Activated naive CD4-positive, alpha-beta T cell treated with anti-CD3 and anti-CD28 coated beads, Interleukin-2, amount 10 ng/mL, durations not matched to agents 7 days and 5 days (primary cell): Measurements from ENCODE around the gene SH3GL3.

Experiments
- CTCF ChIA-PET: fragments of 350-600 bp; sonication (Branson Sonifier 250); formaldehyde crosslinking; loops from one replicate; lab custom pipeline; 2021; ENCODE audit warnings: antibody characterized with exemption; lab: Charles Lee
- DNase-seq: peaks from one replicate; pipeline ENCODE4 v3.0.0-alpha.2; 2020
- H3K27ac Mint-ChIP-seq: one replicate; pipeline ENCODE4 v1.8.0; 2021; ENCODE audit warnings: mild to moderate bottlenecking, moderate library complexity, mixed read lengths
- H3K27me3 Mint-ChIP-seq: one replicate; pipeline ENCODE4 v1.8.0; 2021; ENCODE audit warnings: mild to moderate bottlenecking, mixed read lengths
- H3K36me3 Mint-ChIP-seq: one replicate; pipeline ENCODE4 v1.8.0; 2021; ENCODE audit warnings: mixed read lengths
- H3K4me1 Mint-ChIP-seq: one replicate; pipeline ENCODE4 v1.8.0; 2021; ENCODE audit warnings: mixed read lengths
- H3K4me3 Mint-ChIP-seq: one replicate; pipeline ENCODE4 v1.8.0; 2021; ENCODE audit warnings: mild to moderate bottlenecking, moderate library complexity, mixed read lengths
- H3K9me3 Mint-ChIP-seq: one replicate; pipeline ENCODE4 v1.8.0; 2021; ENCODE audit warnings: mixed read lengths

The SH3GL3 gene

DNA sequence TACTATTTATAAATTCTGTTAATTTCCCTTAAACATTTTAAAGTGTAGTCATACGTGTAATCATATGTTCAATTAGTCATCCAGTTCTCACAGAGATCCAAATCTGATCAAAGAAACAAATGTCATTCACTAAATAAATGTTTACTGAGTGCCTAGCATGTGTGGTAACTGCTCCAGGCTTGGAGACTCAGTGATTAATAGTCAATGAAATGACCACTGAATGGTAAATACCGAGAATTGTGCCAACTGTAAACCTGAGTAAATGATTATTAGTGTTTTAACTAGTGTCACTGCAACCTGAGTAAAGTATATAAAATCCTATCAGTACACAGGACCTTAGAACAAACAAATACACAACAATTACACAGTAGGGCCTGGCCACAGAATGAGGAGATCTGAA is 52.3 kb downstream of the SH3GL3 start:
- Mint-ChIP-seq H3K36me3 (no peaks in the 10 kb centered on the region), H3K9me3 (peaks cover 2% of the 10 kb centered on the region), H3K4me3 (no peak overlapping the region), H3K4me1 (no peaks in the 10 kb centered on the region), H3K27me3 (no peaks in the 10 kb centered on the region), H3K27ac (no peak overlapping the region)
- CTCF ChIA-PET, result no interaction called here
- DNase-seq, result no peak

DNA sequence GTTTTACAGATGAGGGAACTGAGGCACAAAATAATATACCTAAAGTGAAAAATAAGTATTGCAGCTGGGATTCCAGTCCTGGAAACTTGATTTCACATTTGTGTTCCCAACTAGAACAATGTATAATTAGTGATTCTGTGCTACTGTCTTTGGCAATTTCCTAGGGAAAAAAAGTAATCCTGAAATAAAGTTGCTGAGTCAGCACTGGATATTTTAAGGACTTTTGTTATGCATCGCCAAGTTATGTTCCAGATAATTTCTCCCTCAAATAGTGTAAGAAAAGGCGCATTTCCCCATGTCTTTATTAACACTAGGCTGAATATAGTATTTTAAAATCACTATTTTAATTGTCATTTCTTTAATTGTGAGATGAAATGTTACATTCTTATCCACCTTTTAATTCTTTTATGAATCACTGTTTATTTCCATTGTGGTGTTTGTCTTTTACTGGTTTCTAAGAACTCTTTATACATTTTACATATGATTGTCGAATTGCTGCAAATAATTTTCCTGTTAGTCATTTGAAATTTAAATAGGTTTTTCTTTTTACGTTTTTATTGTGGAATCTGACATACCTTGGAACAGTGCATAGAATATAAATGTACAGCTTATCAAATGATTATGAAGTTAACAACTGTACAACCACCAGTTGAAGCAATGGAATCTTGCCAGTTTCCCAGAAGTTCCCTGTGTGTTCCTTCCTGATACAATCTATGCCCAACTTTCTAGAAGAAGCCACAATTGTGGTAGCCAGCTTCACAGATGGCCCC is 56.6 kb downstream of the SH3GL3 start:
- Mint-ChIP-seq H3K9me3 (no peaks in the 10 kb centered on the region), H3K4me1 (no peaks in the 10 kb centered on the region), H3K4me3 (no peak overlapping the region), H3K27ac (no peak overlapping the region), H3K27me3 (no peaks in the 10 kb centered on the region), H3K36me3 (no peaks in the 10 kb centered on the region)
- CTCF ChIA-PET, result no interaction called here
- DNase-seq, result no peak

DNA sequence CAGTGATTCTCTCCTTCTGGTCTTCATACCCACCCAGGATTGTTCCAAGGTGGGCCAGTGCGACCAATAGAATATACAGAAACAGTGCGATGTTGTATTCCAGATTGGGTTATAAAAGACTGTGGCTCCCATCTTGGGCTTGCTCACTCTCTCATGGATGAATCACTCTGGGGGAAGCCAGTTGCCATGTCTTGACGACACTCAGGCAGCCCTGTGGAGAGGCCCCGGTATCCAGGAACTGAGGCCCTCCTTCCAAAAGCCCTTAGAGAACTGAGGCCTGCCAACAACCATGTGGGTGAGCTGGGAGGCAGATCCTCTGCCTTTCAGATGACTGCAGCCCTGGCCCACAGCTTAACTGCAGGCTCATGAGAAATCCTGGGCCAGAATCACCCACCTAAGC is 57.2 kb downstream of the SH3GL3 start:
- no peaks in the 10 kb centered on the region for H3K4me1 Mint-ChIP-seq
- H3K27me3 Mint-ChIP-seq, result no peaks in the 10 kb centered on the region
- H3K36me3 Mint-ChIP-seq, result no peaks in the 10 kb centered on the region
- CTCF ChIA-PET, result no interaction called here
- DNase-seq, result no peak
- no peak overlapping the region for H3K4me3 Mint-ChIP-seq
- no peak overlapping the region for H3K27ac Mint-ChIP-seq
- no peaks in the 10 kb centered on the region for H3K9me3 Mint-ChIP-seq

DNA sequence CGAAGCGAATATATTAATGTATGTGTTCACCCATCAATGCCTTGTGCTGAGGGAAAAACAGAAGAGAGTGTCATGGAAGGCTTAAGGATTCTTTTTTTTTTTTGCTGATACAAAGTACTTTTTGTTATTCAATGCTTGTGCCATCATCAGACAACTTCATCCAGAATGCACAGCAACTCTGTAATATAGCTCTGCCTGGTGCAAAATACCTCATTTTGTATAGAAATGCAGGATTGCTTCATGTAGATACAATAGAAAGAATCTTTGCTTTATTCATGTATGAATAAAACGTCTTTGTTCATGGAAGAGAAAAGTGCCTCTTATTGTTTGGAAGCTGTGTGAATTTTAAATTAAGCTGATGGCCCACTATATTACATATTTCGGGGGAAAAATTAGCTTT is 62.9 kb downstream of the SH3GL3 start:
- Mint-ChIP-seq H3K9me3 (no peaks in the 10 kb centered on the region), H3K27ac (no peak overlapping the region), H3K4me3 (no peak overlapping the region), H3K36me3 (no peaks in the 10 kb centered on the region), H3K27me3 (no peaks in the 10 kb centered on the region), H3K4me1 (no peaks in the 10 kb centered on the region)
- CTCF ChIA-PET, result no interaction called here
- DNase-seq, result no peak

DNA sequence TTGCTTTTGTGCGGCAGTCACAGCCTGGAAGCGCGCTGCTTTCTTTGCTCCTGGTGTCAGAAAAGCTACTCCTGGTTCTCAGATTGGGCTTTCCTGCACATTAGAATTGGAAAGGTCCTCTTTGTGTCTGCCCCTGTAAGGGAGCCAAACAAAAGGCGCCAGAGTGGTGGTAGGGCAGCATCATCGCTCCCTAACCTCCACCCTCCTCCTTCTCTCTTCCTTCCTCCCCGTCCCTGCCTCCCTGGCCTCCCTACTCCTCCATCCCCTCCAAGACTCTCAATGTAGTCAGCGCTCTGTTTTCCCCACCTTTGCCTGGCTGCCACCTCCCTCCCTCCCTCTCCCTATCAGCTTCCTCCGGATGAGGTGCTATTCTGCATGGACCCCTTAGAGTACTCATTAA is 65.3 kb downstream of the SH3GL3 start:
- no peaks in the 10 kb centered on the region for H3K27me3 Mint-ChIP-seq

DNA sequence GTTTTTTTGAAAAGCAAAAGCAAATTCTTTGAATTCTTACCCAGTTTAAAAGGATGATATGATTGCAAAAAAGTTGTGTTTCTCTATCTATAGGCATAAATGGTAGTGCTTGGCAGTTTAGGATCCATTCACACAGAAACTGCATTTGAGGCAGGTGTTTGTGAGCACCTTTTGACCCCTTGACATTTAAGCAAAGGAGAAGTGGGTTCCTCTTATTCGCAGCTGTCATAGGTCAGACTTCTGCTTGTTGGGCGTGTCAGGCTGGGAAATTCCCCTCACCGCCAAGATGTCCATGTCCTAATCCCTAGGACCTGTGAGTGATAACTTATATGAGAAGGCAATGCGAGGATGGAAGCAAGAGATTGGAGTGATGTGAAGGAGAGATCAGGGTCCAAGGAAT is 67.4 kb downstream of the SH3GL3 start:
- H3K4me1 Mint-ChIP-seq, result no peaks in the 10 kb centered on the region
- H3K9me3 Mint-ChIP-seq, result no peaks in the 10 kb centered on the region
- CTCF ChIA-PET, result interaction anchor here (1.2 kb wide), 1 partner anchor 9 kb away, joined by 3 read pairs; no protein-coding TSS in a partner anchor
- no peak overlapping the region for H3K4me3 Mint-ChIP-seq
- no peaks in the 10 kb centered on the region for H3K36me3 Mint-ChIP-seq
- no peak for DNase-seq
- H3K27ac Mint-ChIP-seq, result no peak overlapping the region
- H3K27me3 Mint-ChIP-seq, result no peaks in the 10 kb centered on the region

More for the DNA sequence above, 65.3 kb downstream of the SH3GL3 start:
- Mint-ChIP-seq H3K4me1 (no peaks in the 10 kb centered on the region), H3K36me3 (no peaks in the 10 kb centered on the region), H3K9me3 (no peaks in the 10 kb centered on the region), H3K27ac (no peak overlapping the region), H3K4me3 (no peak overlapping the region)
- CTCF ChIA-PET, result no interaction called here
- no peak for DNase-seq

DNA sequence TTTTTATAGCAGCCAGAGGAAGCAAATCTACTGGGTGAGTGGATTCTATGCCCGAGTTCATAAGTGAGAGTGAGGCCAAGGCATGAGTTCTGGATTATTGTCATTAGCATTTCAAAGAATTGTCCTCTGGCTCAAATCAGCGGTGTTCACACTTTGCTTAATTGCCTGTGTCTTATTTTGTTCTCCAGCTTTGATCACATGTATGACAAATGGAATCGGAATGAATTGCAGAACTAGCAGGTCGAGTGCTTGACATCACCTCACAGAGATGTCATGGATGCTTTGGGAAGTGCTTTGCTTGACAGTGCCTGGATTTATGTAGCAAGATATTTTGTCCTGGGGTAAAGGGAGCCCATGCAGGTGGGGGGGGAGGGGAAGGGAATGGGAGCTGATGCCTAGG is 68.0 kb downstream of the SH3GL3 start:
- Mint-ChIP-seq H3K36me3 (no peaks in the 10 kb centered on the region), H3K4me1 (no peaks in the 10 kb centered on the region), H3K9me3 (no peaks in the 10 kb centered on the region), H3K27ac (no peak overlapping the region), H3K27me3 (no peaks in the 10 kb centered on the region), H3K4me3 (no peak overlapping the region)
- CTCF ChIA-PET, result interaction anchor here (1.2 kb wide), 1 partner anchor 9 kb away, joined by 3 read pairs; no protein-coding TSS in a partner anchor
- DNase-seq, result no peak

DNA sequence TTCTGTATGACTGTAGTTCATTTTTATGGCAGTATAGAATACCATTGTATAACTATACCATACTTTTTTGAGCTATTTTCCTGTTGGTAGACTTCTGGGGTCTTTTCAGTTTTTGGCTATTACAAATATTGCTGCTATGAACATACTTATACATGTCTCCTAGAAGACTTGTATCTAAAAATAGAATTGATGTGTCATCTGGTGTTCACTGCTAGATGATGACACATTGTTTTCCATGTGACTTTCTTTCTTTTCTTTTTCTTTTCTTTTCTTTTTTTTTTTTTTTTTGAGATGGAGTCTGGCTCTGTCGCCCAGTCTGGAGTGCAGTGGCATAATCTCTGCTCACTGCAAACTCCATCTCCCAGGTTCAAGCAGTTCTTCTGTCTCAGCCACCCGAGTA is 69.8 kb downstream of the SH3GL3 start:
- no peaks in the 10 kb centered on the region for H3K9me3 Mint-ChIP-seq
- no peaks in the 10 kb centered on the region for H3K4me1 Mint-ChIP-seq
- CTCF ChIA-PET, result no interaction called here
- H3K27me3 Mint-ChIP-seq, result peaks cover 3% of the 10 kb centered on the region
- DNase-seq, result no peak
- H3K27ac Mint-ChIP-seq, result no peak overlapping the region
- H3K36me3 Mint-ChIP-seq, result no peaks in the 10 kb centered on the region
- no peak overlapping the region for H3K4me3 Mint-ChIP-seq

DNA sequence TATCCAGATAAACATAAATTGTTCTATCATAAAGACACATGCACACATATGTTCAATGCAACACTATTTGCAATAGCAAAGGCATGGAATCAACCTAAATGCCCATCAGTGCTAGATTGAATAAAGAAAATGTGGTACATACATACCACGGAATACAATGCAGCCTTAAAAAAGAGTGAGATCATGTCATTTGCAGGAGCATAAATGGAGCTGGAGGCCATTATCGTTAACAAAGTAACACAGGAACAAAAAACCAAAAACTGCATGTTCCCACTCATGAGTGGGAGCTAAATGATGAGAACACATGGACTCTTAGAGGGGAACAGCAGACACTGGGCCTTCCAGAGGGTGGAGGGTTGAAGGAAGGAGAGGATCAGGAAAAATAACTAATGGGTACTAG is 79.2 kb downstream of the SH3GL3 start:
- peaks cover 9% of the 10 kb centered on the region for H3K27me3 Mint-ChIP-seq
- CTCF ChIA-PET, result no interaction called here
- no peak overlapping the region for H3K4me3 Mint-ChIP-seq

DNA sequence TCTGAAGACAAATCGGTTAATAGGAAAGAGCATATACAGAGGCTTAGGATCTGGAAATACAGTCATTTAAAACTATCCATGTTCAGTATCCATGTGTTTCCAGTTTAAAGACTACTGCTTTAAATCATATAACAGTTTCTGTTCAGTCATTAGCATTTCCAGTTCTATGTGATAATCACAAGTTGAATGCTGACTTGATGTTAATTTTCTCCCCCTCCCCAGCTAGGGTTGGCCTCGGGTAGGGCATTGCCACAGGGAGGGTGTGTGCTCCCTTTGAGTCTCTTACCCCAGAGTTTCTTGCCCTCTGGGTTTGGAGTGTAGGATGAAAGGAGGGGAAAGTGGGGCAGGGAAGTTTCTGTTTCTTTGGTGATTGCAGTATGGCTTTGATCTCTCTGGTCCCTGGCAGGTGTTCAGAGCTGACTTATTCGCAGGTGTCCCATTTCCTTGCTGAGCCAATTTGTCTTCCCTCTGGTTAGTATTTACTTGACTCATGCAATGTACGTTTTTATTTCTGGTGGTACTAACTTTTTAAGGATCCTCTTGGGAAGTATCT is 86.3 kb downstream of the SH3GL3 start:
- CTCF ChIA-PET, result no interaction called here
- no peaks in the 10 kb centered on the region for H3K27me3 Mint-ChIP-seq

More for the DNA sequence above, 79.2 kb downstream of the SH3GL3 start:
- Mint-ChIP-seq H3K36me3 (no peaks in the 10 kb centered on the region), H3K4me1 (no peaks in the 10 kb centered on the region), H3K27ac (no peak overlapping the region), H3K9me3 (peaks cover 11% of the 10 kb centered on the region)
- no peak for DNase-seq

DNA sequence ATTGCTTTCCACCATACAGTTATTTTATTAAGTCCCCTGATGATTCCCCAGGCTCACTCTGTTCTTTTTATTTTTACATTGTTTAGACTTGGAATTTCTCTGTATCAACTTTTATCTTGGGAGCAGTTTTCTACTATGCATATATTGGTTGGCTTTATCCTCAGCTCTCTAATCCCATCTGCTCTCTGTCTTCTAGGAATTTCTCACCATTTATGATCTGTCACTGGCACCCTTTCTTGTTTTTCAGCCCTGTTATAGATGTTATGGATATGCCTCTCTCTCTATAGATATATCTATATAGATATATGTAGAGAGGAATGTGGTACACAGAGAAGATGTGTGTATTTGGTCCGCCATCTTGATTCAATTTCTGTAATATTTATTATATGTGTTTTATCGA is 90.5 kb downstream of the SH3GL3 start:
- no peak overlapping the region for H3K4me3 Mint-ChIP-seq
- CTCF ChIA-PET, result no interaction called here
- no peak overlapping the region for H3K27ac Mint-ChIP-seq
- H3K36me3 Mint-ChIP-seq, result no peaks in the 10 kb centered on the region
- no peaks in the 10 kb centered on the region for H3K9me3 Mint-ChIP-seq
- DNase-seq, result no peak
- H3K4me1 Mint-ChIP-seq, result no peaks in the 10 kb centered on the region
- no peaks in the 10 kb centered on the region for H3K27me3 Mint-ChIP-seq

More for the DNA sequence above, 86.3 kb downstream of the SH3GL3 start:
- no peak overlapping the region for H3K4me3 Mint-ChIP-seq
- H3K4me1 Mint-ChIP-seq, result no peaks in the 10 kb centered on the region
- no peak overlapping the region for H3K27ac Mint-ChIP-seq
- no peak for DNase-seq
- H3K9me3 Mint-ChIP-seq, result peaks cover 5% of the 10 kb centered on the region
- H3K36me3 Mint-ChIP-seq, result no peaks in the 10 kb centered on the region

DNA sequence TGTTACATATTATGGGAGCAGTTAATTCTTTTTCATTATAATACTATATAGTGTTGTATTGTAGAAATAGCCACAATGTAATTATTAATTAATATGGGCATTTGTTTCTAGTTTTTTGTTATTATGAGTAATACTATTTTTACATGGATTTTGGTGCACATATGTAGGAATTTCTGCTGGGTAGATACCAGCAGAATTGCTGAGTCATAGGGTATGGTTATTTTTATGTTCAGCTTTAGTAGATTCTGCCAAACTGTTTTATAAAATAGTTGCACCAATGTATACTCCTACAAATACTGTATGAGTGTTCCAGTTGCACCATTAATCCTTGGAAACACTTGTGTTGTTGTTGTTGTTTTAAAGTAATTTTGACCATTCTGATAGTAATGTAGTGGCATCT is 91.5 kb downstream of the SH3GL3 start:
- no peaks in the 10 kb centered on the region for H3K4me1 Mint-ChIP-seq
- no peaks in the 10 kb centered on the region for H3K36me3 Mint-ChIP-seq
- no peak overlapping the region for H3K27ac Mint-ChIP-seq
- H3K27me3 Mint-ChIP-seq, result no peaks in the 10 kb centered on the region
- no peak overlapping the region for H3K4me3 Mint-ChIP-seq
- CTCF ChIA-PET, result no interaction called here
- no peak for DNase-seq
- no peaks in the 10 kb centered on the region for H3K9me3 Mint-ChIP-seq

DNA sequence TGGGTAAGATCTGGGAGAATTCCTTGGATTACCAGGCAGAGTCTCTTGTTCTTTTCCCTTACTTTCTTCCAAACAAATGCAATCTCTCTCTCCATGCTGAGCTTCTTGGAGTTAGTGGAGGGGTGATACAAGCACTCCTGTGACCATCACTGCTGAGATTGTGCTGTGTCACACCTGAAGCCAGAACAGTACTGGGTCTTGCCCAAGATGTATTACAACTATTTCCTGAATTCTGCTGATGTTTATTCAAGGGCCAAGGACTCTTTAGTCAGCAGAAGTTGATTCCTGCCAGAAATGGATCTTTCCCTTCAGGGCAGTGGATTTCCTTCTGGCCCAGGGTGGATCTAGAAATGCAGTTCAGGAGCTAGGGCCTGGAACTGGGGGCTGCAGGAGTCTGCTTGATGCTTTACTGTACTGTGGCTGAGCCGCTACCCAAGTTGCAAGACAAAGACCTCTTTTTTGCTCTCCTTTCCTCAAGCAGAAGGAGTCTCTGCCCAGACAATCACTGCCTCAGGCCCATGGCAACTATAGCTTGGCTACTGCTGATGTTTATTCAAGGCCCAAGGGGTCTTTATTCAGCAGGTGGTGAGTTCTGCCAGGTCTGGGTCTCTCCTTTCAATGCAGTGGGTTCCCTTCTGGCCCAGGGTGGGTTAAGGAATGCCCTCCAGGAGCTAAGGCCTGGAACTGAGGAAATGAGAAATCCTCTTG is 98.8 kb downstream of the SH3GL3 start:
- no peak for DNase-seq
- H3K4me3 Mint-ChIP-seq, result no peak overlapping the region
- CTCF ChIA-PET, result interaction anchor here (0.7 kb wide), 1 partner anchor 14 kb away, joined by 3 read pairs; no protein-coding TSS in a partner anchor
- no peaks in the 10 kb centered on the region for H3K4me1 Mint-ChIP-seq
- no peaks in the 10 kb centered on the region for H3K9me3 Mint-ChIP-seq
- H3K27me3 Mint-ChIP-seq, result peaks cover 8% of the 10 kb centered on the region
- no peaks in the 10 kb centered on the region for H3K36me3 Mint-ChIP-seq
- H3K27ac Mint-ChIP-seq, result no peak overlapping the region

DNA sequence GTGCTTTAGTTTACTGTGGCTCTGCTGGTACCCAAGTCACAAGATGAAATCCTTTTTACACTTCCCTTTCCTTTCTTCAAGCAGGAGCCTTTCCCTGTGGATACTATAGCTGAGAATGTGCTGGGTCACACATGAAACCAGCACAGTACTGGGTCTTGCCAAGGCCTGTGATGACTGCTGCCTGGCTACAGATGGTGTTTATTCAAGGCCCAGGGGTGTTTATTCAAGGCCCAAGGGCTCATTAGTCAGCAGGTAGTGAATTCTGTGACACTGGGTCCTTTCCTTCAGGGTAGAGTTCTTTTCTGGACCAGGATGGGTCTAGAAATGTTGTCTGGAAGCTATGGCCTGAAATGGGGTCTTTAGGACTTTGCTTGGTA is 99.4 kb downstream of the SH3GL3 start:
- Mint-ChIP-seq H3K27ac (no peak overlapping the region), H3K36me3 (no peaks in the 10 kb centered on the region), H3K4me1 (no peaks in the 10 kb centered on the region), H3K27me3 (peaks cover 8% of the 10 kb centered on the region), H3K9me3 (no peaks in the 10 kb centered on the region), H3K4me3 (no peak overlapping the region)
- no peak for DNase-seq
- CTCF ChIA-PET, result interaction anchor here (0.7 kb wide), 1 partner anchor 13 kb away, joined by 3 read pairs; no protein-coding TSS in a partner anchor

DNA sequence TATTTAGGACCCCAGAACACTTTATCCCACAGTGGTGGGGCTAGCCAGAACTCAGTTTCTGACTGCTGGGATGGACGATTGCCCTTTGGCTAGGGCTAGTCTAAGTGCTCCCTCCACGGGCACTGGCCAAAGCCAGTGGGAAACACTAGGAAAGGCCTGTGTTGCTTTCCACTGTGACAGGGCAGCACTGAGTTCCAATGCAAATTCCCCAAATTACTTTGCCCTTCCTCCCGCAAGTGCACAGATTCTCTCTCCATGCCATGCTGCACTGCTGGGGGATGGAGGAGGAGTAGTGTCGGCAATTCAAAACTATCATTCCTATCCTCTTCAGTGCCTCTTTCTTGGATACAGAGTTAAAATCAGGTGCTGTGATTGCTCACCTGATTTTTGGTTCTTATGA is 100.0 kb downstream of the SH3GL3 start:
- no peaks in the 10 kb centered on the region for H3K9me3 Mint-ChIP-seq
- H3K27me3 Mint-ChIP-seq, result peaks cover 8% of the 10 kb centered on the region
- no peak overlapping the region for H3K4me3 Mint-ChIP-seq
- H3K4me1 Mint-ChIP-seq, result no peaks in the 10 kb centered on the region
- CTCF ChIA-PET, result no interaction called here
- no peaks in the 10 kb centered on the region for H3K36me3 Mint-ChIP-seq
- DNase-seq, result no peak
- no peak overlapping the region for H3K27ac Mint-ChIP-seq
